NCI-H82 treated with DMSO at 0.1 percent for 48 hours (cell line): ENCODE measurements around the gene MGMT.
A peak's percentile ranks its signal among the peaks of the same experiment; 100 is the strongest.

Experiments used
- DNase-seq: peaks from one replicate; lab custom pipeline; 2025; ENCODE audit not compliant: unreplicated experiment; lab: John Stamatoyannopoulos, UW

The MGMT gene

GRCh38 chr10:129615921-129616525 lies 149.0 kb downstream of the MGMT start:
- no peak for DNase-seq

- no peak for DNase-seq
These were observed 150.7 kb downstream of the MGMT start for GRCh38 chr10:129617768-129618167.

GRCh38 chr10:129621062-129621461 lies 154.0 kb downstream of the MGMT start:
- DNase-seq, result no peak

- no peak for DNase-seq
These were observed 154.7 kb downstream of the MGMT start for GRCh38 chr10:129621693-129622092.

GRCh38 chr10:129622291-129622690 lies 155.2 kb downstream of the MGMT start:
- DNase-seq, result no peak

DNA sequence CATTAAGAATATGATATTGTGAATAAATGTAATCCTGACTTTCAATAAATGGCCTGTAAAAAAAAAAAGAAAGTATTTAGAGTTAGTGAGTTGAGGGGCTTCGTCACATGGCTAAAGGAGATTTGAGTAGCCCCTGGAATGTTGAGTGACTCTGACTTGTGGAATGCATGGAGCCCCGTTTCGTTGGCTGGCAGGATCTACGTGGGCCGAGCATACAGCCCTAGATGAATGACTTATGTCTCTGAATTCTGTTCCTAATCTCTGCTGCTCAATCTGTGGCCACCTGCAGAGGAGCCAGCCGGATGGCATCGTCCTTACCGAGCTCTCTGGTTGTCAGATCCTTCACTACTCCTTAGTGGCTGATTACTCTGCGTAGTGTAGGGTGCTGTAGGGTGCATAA lies 155.7 kb downstream of the MGMT start:
- no peak for DNase-seq

DNA sequence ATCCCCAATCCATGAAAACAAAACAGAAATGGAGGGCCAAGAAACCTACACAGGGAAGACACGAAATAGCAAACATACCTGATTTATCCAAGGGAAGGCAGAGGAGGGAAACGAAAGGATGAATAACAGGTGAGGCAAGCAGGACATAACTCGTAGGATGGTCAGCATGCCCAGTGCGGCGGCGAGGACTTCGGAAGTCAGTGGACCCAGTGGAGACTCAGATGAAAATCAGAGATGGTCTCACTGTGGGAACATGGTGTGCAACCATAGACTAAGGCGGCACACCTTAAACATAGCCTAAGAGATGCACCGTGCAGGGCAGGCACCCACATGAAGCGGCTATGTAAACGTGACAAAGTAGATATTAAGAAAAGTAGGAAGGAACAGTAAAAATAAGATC lies 157.5 kb downstream of the MGMT start:
- DNase-seq, result no peak

- no peak for DNase-seq
These were observed 159.3 kb downstream of the MGMT start for GRCh38 chr10:129626309-129626708.

DNA sequence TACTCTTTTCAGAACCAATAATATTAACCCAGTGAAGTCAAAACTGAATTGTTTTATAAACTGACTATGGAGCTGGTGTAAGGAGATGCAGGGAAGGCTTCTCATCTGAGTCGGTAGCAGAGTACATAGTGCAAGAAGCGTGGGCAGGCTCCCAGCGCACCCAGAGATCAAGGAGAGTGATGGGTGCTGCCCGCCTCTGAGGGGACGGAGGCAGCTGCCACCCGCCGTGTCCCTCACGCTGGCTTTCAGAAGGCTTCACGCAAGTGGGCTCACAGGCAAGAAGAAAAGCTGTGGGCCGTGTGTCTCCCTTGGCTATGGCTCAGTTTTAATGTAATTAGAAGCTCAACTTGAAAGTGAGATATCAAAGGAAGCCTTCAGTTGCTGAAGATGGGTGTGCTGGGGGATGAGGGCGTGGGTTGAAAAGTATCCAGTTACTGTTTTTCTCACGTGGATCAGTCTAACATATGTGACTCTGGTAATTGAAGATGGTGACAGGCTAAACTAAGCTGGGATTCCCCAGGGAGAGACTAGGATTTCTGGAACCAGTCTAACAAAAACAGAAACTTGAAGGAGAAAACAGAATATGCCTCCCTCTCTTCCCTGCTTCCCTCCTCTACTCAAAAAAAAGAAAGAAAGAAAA lies 159.9 kb downstream of the MGMT start:
- DNase-seq, result peak; percentile 77

DNA sequence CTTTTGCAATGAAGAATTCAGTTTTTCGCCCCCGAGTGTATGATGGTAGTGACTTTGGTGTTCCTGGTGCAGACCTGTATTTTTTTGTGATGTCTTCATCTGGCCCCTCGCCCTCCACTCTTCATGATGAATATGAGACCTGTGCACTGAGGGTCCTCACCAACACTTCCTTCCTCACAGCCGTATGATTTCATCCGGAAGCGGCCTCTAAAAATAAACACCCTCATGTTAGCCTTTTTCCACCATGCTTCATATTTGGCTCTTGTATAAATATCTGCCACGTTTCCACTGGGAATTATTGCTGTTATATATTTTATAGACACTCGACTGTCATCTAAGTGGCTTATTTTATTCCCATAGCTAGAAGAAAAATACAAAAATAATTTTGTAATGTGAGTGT lies 160.4 kb downstream of the MGMT start:
- DNase-seq, result no peak

- DNase-seq, result no peak
These were observed 161.8 kb downstream of the MGMT start for GRCh38 chr10:129628823-129629222.

DNA sequence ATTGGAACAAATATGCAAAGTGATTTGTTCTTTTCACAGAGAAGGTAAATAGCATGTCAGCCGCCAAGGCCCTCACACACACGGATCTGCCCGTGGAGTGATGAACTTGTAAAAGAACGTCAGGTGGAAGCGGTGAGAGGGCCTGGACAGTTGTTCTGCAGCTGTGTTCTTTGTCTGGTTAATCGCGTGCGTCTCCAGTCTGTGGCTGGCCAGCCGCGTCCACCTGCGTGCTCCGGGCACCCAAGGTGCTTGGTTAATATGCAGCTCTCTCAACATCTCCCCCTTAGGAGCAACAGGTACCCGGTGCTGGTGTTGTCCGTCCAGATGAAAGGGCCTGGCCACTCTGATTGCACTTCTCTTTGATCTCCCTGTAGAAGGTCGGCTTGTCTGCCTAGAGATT lies 162.9 kb downstream of the MGMT start:
- DNase-seq, result no peak

- DNase-seq, result no peak
These were observed 164.0 kb downstream of the MGMT start for GRCh38 chr10:129631006-129631405.

- DNase-seq, result no peak
These were observed 165.0 kb downstream of the MGMT start for GRCh38 chr10:129631870-129632623.

DNA sequence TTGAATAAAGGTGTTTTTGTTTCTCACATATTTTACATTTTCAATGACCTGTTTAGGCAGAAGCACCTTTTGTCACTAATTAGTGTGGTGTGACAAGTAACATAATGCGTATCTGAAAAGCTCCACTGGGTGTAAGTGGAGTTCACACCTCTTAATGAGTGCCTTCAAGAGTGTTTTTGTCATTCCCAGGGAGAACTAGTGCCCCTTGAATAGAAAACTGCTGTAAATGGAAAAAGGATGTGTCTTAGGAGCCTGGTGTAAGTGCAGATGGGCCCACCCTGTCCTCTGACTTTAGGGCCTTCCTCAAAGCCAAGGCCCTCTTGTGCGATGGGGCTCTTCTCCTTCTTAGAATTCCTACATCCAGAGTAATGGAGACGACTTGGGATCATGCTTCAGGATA lies 170.0 kb downstream of the MGMT start:
- DNase-seq, result no peak

DNA sequence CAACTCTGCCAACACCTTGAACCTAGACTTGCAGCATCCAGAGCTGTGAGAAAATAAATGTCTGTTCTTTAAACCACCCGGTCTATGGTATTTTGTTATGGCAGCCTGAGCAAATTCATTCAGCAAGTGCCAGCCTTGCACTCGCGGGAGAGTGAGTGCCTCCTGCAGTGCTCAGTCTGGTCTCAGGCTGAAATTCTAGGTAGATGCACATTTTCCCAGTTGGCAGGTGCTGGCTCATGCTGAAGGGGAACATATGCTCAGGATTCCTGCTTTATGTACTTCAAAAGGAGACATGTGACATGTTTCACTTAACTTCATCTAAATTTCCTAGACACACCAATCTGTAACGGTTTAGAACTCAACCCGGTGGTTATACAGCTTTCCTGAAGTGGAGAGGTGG lies 170.8 kb downstream of the MGMT start:
- DNase-seq, result no peak

DNA sequence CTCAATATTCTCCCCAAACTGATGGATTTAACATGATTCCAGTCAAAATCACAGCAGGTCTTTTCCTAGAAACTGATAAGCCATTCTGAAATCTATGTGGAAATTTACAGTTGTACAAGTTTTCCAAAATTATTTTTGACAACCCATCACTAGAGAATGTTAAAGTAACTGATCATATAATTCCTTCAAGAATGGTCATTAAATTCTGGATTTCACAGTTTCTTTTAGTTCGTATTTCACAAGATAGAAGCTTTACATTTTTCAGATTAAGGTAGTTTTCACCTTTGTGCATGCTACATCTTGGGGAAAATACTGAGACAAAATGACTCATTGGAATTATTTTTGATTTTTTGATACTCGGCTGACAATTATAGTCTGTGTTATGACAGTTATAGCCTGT lies 174.3 kb downstream of the MGMT start:
- no peak for DNase-seq

GRCh38 chr10:129641982-129642381 lies 174.9 kb downstream of the MGMT start:
- DNase-seq, result no peak

GRCh38 chr10:129642427-129642826 lies 175.4 kb downstream of the MGMT start:
- DNase-seq, result no peak

DNA sequence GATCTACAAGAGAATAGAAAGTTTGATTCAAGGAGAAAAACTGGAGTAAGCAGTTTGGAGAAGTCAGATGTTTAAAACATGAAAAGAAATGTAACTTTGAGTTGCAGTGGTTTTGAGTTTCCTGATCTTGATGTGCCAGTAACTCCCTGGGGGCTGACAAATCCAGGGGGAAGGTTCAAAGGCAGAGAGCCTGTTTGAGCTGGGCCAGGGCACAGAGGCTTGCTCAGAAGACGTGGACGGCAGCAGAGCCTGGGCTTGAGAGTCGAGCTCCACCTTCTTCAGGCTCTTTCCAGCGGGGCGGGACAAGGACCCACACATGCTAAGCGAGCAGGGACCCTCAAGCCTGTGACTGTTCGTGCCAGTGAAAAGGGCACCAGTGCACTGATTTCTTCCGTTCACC lies 176.2 kb downstream of the MGMT start:
- DNase-seq, result no peak

DNA sequence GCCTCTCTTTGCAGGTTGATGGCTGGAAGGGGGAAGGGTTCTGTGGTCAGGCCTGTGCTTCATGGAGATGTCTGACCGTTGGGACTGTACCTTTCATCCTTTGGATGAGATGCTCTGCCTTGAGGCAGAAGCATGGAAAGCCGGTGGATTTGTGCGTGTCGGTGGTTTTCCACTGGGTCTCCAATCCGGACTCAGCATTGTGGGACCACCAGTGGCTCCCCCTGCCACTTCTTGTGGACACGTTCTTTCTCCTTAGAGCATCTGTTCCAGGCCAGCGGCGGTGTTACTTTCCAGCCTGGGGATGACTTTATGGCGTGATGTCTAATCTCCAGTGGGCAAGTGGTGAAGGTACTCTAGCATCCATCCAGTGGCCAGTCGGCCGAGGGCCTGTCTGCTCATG lies 178.4 kb downstream of the MGMT start:
- DNase-seq, result no peak

GRCh38 chr10:129646973-129647372 lies 179.9 kb downstream of the MGMT start:
- DNase-seq, result no peak
